GM18499 (cell line): ENCODE results near the gene IRAK4.
A peak's percentile ranks its signal among the peaks of the same experiment; 100 is the strongest.
"Not testable (repeated sequence)": the region's sequence is repeated elsewhere in the genome, so short reads cannot be mapped to it uniquely, and the experiment has no call there.

ENCODE experiments used
- ATAC-seq: cut with Tn5 transposase; IDR thresholded peaks from one replicate; pipeline ENCODE4 v1.9.1; 2021; ENCODE audit warnings: moderate number of reproducible peaks; ENCODE audit not compliant: insufficient read depth, unreplicated experiment

IRAK4 gene

GRCh38 chr12:43758728-43759563 lies at the start of gene IRAK4, which contains the start of gene PUS7L:
Gene IRAK4 (plus strand): TSS chr12:43758951. CDS start chr12:43768112, 9,161 bp downstream.
Gene PUS7L (minus strand): TSS chr12:43758790. CDS start chr12:43755245, 3,545 bp downstream.
- ATAC-seq: peak; percentile 96

- no peak for ATAC-seq
Observed at GRCh38 chr12:43711348-43711747, 47.4 kb upstream of the IRAK4 start.

- no peak for ATAC-seq
Observed at GRCh38 chr12:43722621-43723020, 36.1 kb upstream of the IRAK4 start.

GRCh38 chr12:43723134-43723533 lies 35.6 kb upstream of the IRAK4 start:
- no peak for ATAC-seq

- ATAC-seq: no peak
Observed at GRCh38 chr12:43728117-43728516, 30.6 kb upstream of the IRAK4 start.

GRCh38 chr12:43728698-43729097 lies 30.1 kb upstream of the IRAK4 start:
- ATAC-seq: no peak

GRCh38 chr12:43730283-43730682 lies 28.5 kb upstream of the IRAK4 start:
- ATAC-seq: no peak

GRCh38 chr12:43733687-43734086 lies 25.1 kb upstream of the IRAK4 start:
- no peak for ATAC-seq

- no peak for ATAC-seq
Observed at GRCh38 chr12:43736927-43737440, 21.8 kb upstream of the IRAK4 start.

GRCh38 chr12:43737646-43738045 lies 21.1 kb upstream of the IRAK4 start:
- no peak for ATAC-seq

GRCh38 chr12:43740511-43741100 lies 18.1 kb upstream of the IRAK4 start:
- ATAC-seq: peak; percentile 64

GRCh38 chr12:43742106-43742505 lies 16.6 kb upstream of the IRAK4 start:
- no peak for ATAC-seq

GRCh38 chr12:43744826-43745225 lies 13.9 kb upstream of the IRAK4 start:
- ATAC-seq: no peak

- ATAC-seq: no peak
Observed at GRCh38 chr12:43749016-43749415, 9.7 kb upstream of the IRAK4 start.

GRCh38 chr12:43750814-43751213 lies 7.9 kb upstream of the IRAK4 start:
- no peak for ATAC-seq

GRCh38 chr12:43751360-43751759 lies 7.4 kb upstream of the IRAK4 start:
- ATAC-seq: not testable (repeated sequence)

GRCh38 chr12:43754015-43754414 lies 4.7 kb upstream of the IRAK4 start:
- no peak for ATAC-seq

GRCh38 chr12:43758247-43758727 lies 464 bp upstream of the IRAK4 start:
- no peak for ATAC-seq

GRCh38 chr12:43760396-43760795 lies 1.6 kb downstream of the IRAK4 start:
- ATAC-seq: no peak

GRCh38 chr12:43761500-43761899 lies 2.7 kb downstream of the IRAK4 start:
- ATAC-seq: no peak

- ATAC-seq: no peak
Observed at GRCh38 chr12:43762596-43762995, 3.8 kb downstream of the IRAK4 start.
